Endothelial cell of umbilical vein (primary cell): Measurements from ENCODE around the gene ANXA2. TPM values are rescaled to one million over a fixed set of nuclear protein-coding genes. Genes with fewer than 3 reads are reported as not detected.

Experiments
- BruUV-seq: library from RNA; stranded (reverse); fragments of 400-500 nt; replicated peaks from 2 replicates; lab custom pipeline; 2021; lab: Mats Ljungman, UMichigan
- CTCF ChIA-PET: fragments of 300-600, 350-600 bp; sonication (Branson Sonifier 250); formaldehyde crosslinking; loops from one replicate; lab custom pipeline; 2021; ENCODE audit warnings: antibody characterized with exemption, inconsistent platforms; lab: Charles Lee
- POLR2A ChIA-PET: fragments of 300-600, 350-600 bp; sonication (Branson Sonifier 250); formaldehyde crosslinking; loops from one replicate; lab custom pipeline; 2021; ENCODE audit warnings: antibody characterized with exemption, inconsistent platforms; lab: Charles Lee
- DNase-seq: peaks from one replicate; pipeline ENCODE4 v3.0.0-alpha.2; 2011; ENCODE audit warnings: low read depth, low spot score
- FAIRE-seq: peaks from 2 replicates; lab custom pipeline; 2011; peaks lifted over from hg19 to GRCh38; lab: Jason Lieb, UNC
- H2AFZ ChIP-seq: 2 replicates; pipeline ENCODE4 v1.6.0; 2012; ENCODE audit warnings: low read depth, low read length, control low read depth, inconsistent platforms
- H3K27ac ChIP-seq: 2 replicates; pipeline ENCODE4 v1.5.1; 2011; ENCODE audit warnings: low read depth, mild to moderate bottlenecking, control low read depth, low read length, moderate library complexity; ENCODE audit not compliant: insufficient read depth
- H3K27me3 ChIP-seq, 2 experiments: 2 replicates each; pipeline versions ENCODE4 v1.6.0 to v1.6.1; 2011; ENCODE audit warnings: low read length in 2 of 2, mixed read lengths in 1 of 2; ENCODE audit not compliant: control insufficient read depth in 2 of 2, insufficient read depth in 2 of 2
- H3K36me3 ChIP-seq, 2 experiments: 2 replicates in 1 of 2; 3 replicates in 1 of 2; pipeline ENCODE4 v1.5.1; 2011; ENCODE audit warnings: low read length in 2 of 2, mild to moderate bottlenecking in 1 of 2, moderate library complexity in 1 of 2; ENCODE audit not compliant: control insufficient read depth in 2 of 2, insufficient read depth in 2 of 2; ENCODE audit errors: extremely low read depth in 1 of 2
- H3K4me1 ChIP-seq: 3 replicates; pipeline ENCODE4 v1.5.1; 2011; ENCODE audit warnings: mild to moderate bottlenecking, low read length; ENCODE audit not compliant: control insufficient read depth, insufficient read depth; ENCODE audit errors: extremely low read depth
- H3K4me2 ChIP-seq: 2 replicates; pipeline ENCODE4 v1.6.1; 2011; ENCODE audit warnings: low read length, control low read depth, mixed read lengths; ENCODE audit not compliant: insufficient read depth
- H3K4me3 ChIP-seq, 3 experiments: fragments of 200-600 bp in 1 of 3; sonication (generic), shearing (Covaris generic) in 1 of 3; replicated peaks in 1 of 3; 2 replicates each; pipeline ENCODE4 v1.5.1; 2011 to 2016; ENCODE audit warnings: control low read depth in 3 of 3, low read length in 3 of 3, mild to moderate bottlenecking in 2 of 3, inconsistent platforms in 1 of 3, low read depth in 1 of 3, moderate library complexity in 1 of 3; ENCODE audit not compliant: insufficient read depth in 1 of 3
- H3K79me2 ChIP-seq: 2 replicates; pipeline ENCODE4 v1.6.0; 2012; ENCODE audit warnings: low read length, inconsistent platforms; ENCODE audit not compliant: control insufficient read depth, insufficient read depth
- H3K9ac ChIP-seq: replicated peaks from 2 replicates; pipeline ENCODE3; 2011; ENCODE audit warnings: low read length, control low read depth; ENCODE audit not compliant: insufficient read depth; ENCODE audit errors: extremely low read depth
- H3K9me1 ChIP-seq: replicated peaks from 3 replicates; pipeline ENCODE4 v1.6.0; 2011; ENCODE audit warnings: mild to moderate bottlenecking, low read length; ENCODE audit not compliant: control insufficient read depth, insufficient read depth; ENCODE audit errors: extremely low read depth
- H3K9me3 ChIP-seq: replicated peaks from 2 replicates; pipeline ENCODE4 v1.5.1; 2012; ENCODE audit warnings: low read length, inconsistent platforms; ENCODE audit not compliant: control insufficient read depth, insufficient read depth
- H4K20me1 ChIP-seq: replicated peaks from 2 replicates; pipeline ENCODE3; 2011; ENCODE audit warnings: mild to moderate bottlenecking, low read length; ENCODE audit not compliant: control insufficient read depth, insufficient read depth; ENCODE audit errors: extremely low read depth
- GATA2 ChIP-seq: IDR thresholded peaks from 2 replicates; pipeline ENCODE4 v1.7.0; 2011; ENCODE audit warnings: low read depth, mild to moderate bottlenecking, moderate library complexity, mixed read lengths, low read length; ENCODE audit not compliant: insufficient read length, insufficient read depth
- MYC ChIP-seq: IDR thresholded peaks from one replicate; pipeline ENCODE4 v1.6.1; 2011; ENCODE audit warnings: mild to moderate bottlenecking, low read depth, low read length
- POLR2A ChIP-seq: IDR thresholded peaks from 2 replicates; pipeline ENCODE4 v1.6.1; 2012; ENCODE audit warnings: low read depth, mild to moderate bottlenecking, control low read depth, low read length
- dilution Hi-C: fragments of 300-500 bp; cut with MboI; formaldehyde crosslinking; loops from one replicate; pipeline ENCODE4 v1.15.0; 2019; ENCODE audit warnings: low sequenced_read_pairs; ENCODE audit not compliant: extremely low pct_ligation_motif_present
- intact Hi-C: fragments of 100-400 bp; cut with micrococcal nuclease; formaldehyde crosslinking; loops from one replicate; pipeline ENCODE4 v1.10.0; 2022
- polyA plus RNA-seq, 4 experiments: library from polyadenylated mRNA; depleted of rRNA in 3 of 4; stranded (reverse) in 3 of 4; unstranded in 1 of 4; fragments of >200 nt; gene quantifications; 2 replicates each; pipeline versions ENCODE4 v1.2.1 to v1.2.3, GENCODE V29; 2011 to 2012; ENCODE audit warnings: missing spikeins in 1 of 4
- total RNA-seq: library from RNA; stranded (reverse); gene quantifications from 2 replicates; pipeline ENCODE4 v1.2.3, GENCODE V29; 2021

Gene ANXA2
- total and polyA plus RNA-seq, 2 donors (not counting 3 experiments of a cell fraction or from before 2014, with no cell fraction given), result 2,725 to 3,299 TPM

- no peak overlapping the region for H3K9ac ChIP-seq
- no peaks in the 10 kb centered on the region for H3K9me1 ChIP-seq
- DNase-seq (no peak), FAIRE-seq (no peak)
- TF ChIP-seq POLR2A, result no peak
- BruUV-seq, result TSS peak; percentile 0
- H2AFZ ChIP-seq, result no peak overlapping the region
- peak overlapping the region; percentile 7 for H3K27ac ChIP-seq
- peaks cover 26 to 39% of the 10 kb centered on the region in 2 experiments for H3K36me3 ChIP-seq
- dilution Hi-C loops (no loop called here), intact Hi-C loops (no loop called here)
- ChIA-PET CTCF (interaction anchor here (0.7 to 1.2 kb wide), 3 partner anchors 10 to 25 kb away, joined by 3 read pairs; no protein-coding TSS in a partner anchor), POLR2A (interaction anchor here (1.6 kb wide), 1 partner anchor 37 kb away, joined by 3 read pairs; no protein-coding TSS in a partner anchor)
- H3K4me2 ChIP-seq, result no peak overlapping the region
- no peaks in the 10 kb centered on the region for H3K9me3 ChIP-seq
- peaks cover 81% of the 10 kb centered on the region for H3K4me1 ChIP-seq
- H4K20me1 ChIP-seq, result peaks cover 29% of the 10 kb centered on the region
- peaks cover 97% of the 10 kb centered on the region for H3K79me2 ChIP-seq
- no peaks in the 10 kb centered on the region for H3K27me3 ChIP-seq
- no peak overlapping the region for H3K4me3 ChIP-seq
These were observed 13.2 kb downstream of the ANXA2 start for GRCh38 chr15:60384526-60385126.

DNA sequence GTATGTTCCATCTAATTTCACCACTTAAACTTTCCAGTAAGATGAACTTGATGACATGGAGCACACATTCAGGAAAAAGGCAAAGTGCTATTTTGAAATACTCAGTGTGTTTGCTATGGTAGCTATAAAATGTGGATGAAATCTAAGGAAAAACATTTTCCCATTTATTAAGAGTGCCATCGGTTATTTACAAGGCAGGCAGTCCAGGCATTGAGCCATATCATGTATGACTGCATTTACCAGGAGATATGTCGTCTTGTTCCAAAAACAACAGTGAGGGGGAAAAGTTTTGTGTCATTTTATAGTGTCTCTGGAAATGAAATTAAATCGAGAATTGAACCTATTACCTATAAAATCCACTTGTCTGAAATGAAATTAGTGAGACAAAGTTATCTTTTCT is 13.7 kb downstream of the ANXA2 start:
- peaks cover 29% of the 10 kb centered on the region for H4K20me1 ChIP-seq
- H3K9me1 ChIP-seq, result no peaks in the 10 kb centered on the region
- intact Hi-C loops (no loop called here), dilution Hi-C loops (no loop called here)
- H3K36me3 ChIP-seq, result peaks cover 26 to 43% of the 10 kb centered on the region in 2 experiments
- no peaks in the 10 kb centered on the region for H3K27me3 ChIP-seq
- no peak overlapping the region for H2AFZ ChIP-seq
- H3K79me2 ChIP-seq, result peaks cover 96% of the 10 kb centered on the region
- H3K4me1 ChIP-seq, result peaks cover 78% of the 10 kb centered on the region
- H3K4me3 ChIP-seq, result no peak overlapping the region
- POLR2A ChIA-PET, result no interaction called here
- no peaks in the 10 kb centered on the region for H3K9me3 ChIP-seq
- FAIRE-seq (no peak), DNase-seq (peak; percentile 80)
- no peak overlapping the region for H3K9ac ChIP-seq
- CTCF ChIA-PET, result interaction anchor here (0.7 kb wide), 1 partner anchor 9 kb away, joined by 3 read pairs; no protein-coding TSS in a partner anchor
- peak overlapping the region; percentile 11 for H3K27ac ChIP-seq
- BruUV-seq, result no TSS peak
- TF ChIP-seq POLR2A, result peak; percentile 13
- TF ChIP-seq GATA2, result no peak
- no peak for TF ChIP-seq MYC
- peak overlapping the region; percentile 12 for H3K4me2 ChIP-seq
